Activated CD8-positive, alpha-beta memory T cell treated with anti-CD3 and anti-CD28 coated beads, Interleukin-2, amount 50 U/mL, for 48 hours (primary cell): ENCODE results near the gene THSD4.
"Not testable (repeated sequence)": the region's sequence is repeated elsewhere in the genome, so short reads cannot be mapped to it uniquely, and the experiment has no call there.

Experiments used
- DNase-seq: peaks from one replicate; pipeline ENCODE4 v3.0.0-alpha.2; 2020

The THSD4 gene

GRCh38 chr15:71194286-71194685 lies 79.0 kb downstream of the THSD4 start:
- no peak for DNase-seq

DNA sequence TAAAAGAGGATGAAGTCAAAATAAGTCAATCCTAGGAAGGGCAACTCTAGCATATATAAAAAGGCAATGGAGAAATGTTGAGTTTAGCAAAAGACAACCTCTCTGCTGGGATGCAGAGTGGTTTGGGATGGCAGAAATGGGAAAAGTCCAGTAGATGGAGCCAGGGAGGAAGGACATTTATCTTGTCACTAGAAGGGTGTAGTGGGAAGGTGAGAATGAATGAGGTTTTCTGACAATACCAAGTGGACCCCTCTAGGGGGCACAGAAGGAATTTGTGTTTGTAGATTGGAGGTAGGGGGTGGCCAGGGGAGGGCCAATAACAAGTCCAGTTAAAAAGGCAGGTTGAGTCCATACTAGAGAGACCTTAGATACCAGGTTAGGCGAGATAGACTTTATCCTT lies 80.0 kb downstream of the THSD4 start:
- DNase-seq, result no peak

GRCh38 chr15:71197620-71198019 lies 82.3 kb downstream of the THSD4 start:
- DNase-seq, result no peak

GRCh38 chr15:71198846-71199245 lies 83.6 kb downstream of the THSD4 start:
- no peak for DNase-seq

DNA sequence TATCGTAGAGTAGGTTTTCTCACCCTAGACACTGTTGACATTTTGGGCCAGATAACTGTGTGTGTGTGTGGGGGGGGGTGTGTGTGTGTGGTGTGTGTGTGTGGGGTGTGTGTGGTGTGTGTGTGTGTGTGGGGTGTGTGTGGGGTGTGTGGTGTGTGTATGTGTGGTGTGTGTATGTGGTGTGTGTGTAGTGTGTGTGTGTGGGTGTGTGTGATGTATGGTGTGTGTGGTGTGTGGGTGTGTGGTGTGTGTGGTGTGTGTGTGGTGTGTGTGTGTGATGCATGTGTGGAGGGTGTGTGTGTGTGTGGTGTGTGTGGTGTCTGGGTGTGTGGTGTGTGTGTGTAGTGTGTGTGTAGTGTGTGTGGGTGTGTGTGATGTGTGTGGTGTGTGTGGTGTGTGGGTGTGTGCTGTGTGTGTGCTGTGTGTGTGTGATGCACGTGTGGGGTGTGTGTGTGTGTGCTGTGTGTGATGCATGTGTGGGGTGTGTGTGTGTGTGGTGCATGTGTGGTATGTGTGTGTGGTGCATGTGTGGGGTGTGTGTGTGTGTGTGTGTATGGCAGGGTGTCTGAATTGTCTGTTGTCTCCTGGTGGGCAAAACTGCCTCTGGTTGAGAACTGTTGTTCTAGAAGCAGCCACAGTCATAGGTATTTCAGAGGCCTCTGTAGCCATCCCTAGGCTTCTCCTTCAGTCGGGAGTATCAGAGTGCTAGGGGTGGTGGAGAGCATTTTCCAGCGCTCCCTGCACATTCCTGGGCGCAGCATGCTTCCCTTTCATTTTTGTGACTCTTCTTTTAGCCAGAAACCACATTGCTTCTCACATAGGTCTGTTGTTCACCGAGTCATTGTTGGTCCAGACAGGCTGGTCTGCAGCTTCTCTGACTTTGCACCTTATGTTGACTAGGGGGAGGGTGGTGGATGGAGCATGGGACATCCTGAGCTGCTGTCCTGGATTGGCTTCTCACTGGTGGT lies 84.4 kb downstream of the THSD4 start:
- no peak for DNase-seq

GRCh38 chr15:71201477-71201876 lies 86.2 kb downstream of the THSD4 start:
- no peak for DNase-seq

DNA sequence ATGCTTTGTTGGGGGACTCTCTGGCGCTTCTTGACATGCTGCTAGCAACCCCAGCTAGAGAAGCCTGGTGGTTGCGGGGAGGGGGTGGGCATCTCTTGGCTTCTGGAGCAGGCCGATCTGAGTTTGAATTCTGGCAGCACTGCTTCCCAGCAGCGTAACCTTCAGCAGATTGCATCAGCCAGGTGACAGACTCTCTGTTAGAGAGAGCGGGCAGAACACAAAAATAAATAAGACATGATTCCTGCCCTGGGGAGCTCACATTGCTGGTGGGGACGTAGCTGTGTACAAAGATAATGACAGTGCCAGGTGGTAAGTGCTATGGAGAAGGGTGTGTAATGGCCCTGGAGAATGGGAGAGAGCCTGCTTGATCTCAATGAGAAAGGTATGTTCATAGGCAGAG lies 87.4 kb downstream of the THSD4 start:
- no peak for DNase-seq

- no peak for DNase-seq
These were observed 88.6 kb downstream of the THSD4 start for GRCh38 chr15:71203586-71204474.

DNA sequence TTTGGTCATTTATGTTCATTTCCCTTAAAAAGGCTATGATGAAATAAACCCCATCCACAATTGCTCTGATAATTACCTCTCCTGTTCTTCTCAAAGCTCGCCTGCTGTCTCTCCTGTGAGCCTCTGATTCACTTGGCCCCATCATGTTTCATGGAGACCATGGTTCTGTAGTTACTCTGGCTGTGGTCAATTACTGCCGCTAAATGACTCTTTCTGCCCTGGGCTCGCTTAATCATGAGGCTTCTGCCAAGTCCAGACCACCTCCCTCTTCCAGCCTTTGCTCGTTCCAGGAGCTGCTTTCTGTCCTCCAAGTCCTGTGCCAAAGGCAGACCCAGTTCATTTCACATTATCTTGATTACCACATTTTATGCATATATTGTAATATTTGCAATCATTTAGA lies 91.9 kb downstream of the THSD4 start:
- DNase-seq, result no peak

DNA sequence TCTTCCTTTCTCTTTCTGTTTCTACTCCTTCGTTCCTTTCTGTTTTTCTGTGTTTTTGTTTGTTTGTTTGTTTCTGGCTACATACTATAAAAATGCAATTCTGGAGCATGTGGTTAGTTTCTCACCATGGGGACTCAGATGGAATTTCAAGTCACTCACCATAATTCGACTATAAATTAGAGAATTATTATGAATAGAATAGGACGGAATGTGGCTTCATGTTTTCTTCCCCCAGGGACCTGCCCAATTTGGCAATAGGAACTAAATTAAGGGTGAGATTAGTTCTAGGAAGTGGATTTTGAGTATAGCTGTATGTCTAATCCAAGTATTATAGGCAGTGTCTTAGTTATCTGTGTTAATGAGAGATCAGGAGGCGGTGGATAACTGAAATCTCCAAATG lies 96.9 kb downstream of the THSD4 start:
- no peak for DNase-seq

- DNase-seq, result not testable (repeated sequence)
These were observed 98.7 kb downstream of the THSD4 start for GRCh38 chr15:71213943-71214342.

DNA sequence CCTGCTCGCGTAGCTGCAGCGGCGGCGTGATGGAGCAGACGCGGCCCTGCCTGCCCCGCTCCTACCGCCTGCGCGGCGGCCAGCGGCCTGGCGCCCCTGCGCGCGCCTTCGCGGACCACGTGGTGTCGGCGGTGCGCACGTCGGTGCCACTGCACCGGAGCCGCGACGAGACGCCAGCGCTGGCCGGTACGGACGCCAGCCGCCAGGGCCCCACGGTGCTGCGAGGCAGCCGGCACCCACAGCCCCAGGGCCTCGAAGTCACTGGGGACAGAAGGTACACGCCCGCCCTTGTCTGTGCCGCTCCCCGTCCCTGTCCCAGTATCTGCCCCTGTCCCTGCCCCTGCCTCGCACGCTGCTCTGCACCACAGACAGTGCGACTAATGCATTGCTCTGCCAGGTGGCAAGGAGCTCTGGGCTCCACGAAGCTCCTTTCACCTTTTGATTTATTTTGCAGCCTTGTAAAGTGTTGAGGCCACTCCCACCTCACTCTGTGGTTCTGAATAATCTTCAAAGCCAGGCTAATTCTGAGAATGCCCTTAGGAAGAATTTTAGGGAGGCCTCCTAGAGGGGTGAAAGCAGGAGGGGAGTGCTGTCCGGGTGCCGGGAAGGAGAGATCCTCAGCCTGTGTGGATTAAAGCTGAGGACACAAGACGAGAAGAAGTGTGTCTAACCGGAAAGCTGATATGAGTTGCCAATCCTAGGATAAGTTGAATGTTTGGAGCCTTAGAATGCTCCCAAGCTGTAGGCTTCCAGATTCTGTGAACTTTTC lies 100.0 kb downstream of the THSD4 start:
- DNase-seq, result no peak

GRCh38 chr15:71218272-71218805 lies 103.1 kb downstream of the THSD4 start:
- DNase-seq, result no peak

- DNase-seq, result no peak
These were observed 103.8 kb downstream of the THSD4 start for GRCh38 chr15:71219101-71219500.

DNA sequence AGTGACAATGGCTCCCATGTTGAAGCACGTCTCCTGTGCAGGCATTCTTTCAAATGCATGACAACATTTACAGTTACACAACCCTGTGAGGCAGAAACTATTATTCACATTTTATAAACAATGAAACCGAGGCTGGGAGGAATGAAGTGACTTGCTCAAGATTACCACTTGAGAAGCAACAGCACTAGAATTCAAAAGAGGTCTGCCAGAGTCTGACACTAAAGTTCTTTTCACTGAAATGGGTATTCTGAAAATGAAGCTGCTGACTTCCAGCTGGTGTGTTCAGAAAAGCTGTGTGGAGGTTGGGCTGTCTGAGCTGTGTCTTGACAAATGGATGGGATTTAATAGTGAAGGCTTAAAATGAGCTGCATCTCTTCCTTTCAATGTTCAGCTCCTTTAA lies 104.4 kb downstream of the THSD4 start:
- no peak for DNase-seq

DNA sequence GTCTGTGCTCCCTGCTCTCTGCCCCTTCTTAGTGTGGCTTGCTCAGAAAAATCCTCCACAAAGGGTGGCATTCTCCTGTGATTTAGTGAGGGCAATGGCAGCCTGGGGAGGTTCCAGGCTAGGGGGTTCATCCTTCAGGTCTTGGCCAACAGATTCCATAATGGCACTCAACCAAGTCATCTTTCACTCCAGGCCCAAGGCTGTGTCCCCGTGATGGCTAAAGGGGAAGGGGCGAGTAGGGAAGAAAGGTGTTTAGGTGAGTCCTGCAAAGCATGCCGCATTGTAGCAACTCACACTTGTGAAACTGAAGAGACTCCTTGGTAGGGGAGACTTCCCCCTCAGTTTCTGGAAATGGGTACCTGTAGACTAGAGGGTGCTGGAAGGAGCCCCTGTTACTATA lies 105.6 kb downstream of the THSD4 start:
- no peak for DNase-seq

GRCh38 chr15:71221417-71221816 lies 106.1 kb downstream of the THSD4 start:
- DNase-seq, result no peak

- DNase-seq, result no peak
These were observed 108.2 kb downstream of the THSD4 start for GRCh38 chr15:71223516-71223915.

GRCh38 chr15:71224024-71224423 lies 108.8 kb downstream of the THSD4 start:
- DNase-seq, result no peak

GRCh38 chr15:71225851-71226250 lies 110.6 kb downstream of the THSD4 start:
- no peak for DNase-seq

DNA sequence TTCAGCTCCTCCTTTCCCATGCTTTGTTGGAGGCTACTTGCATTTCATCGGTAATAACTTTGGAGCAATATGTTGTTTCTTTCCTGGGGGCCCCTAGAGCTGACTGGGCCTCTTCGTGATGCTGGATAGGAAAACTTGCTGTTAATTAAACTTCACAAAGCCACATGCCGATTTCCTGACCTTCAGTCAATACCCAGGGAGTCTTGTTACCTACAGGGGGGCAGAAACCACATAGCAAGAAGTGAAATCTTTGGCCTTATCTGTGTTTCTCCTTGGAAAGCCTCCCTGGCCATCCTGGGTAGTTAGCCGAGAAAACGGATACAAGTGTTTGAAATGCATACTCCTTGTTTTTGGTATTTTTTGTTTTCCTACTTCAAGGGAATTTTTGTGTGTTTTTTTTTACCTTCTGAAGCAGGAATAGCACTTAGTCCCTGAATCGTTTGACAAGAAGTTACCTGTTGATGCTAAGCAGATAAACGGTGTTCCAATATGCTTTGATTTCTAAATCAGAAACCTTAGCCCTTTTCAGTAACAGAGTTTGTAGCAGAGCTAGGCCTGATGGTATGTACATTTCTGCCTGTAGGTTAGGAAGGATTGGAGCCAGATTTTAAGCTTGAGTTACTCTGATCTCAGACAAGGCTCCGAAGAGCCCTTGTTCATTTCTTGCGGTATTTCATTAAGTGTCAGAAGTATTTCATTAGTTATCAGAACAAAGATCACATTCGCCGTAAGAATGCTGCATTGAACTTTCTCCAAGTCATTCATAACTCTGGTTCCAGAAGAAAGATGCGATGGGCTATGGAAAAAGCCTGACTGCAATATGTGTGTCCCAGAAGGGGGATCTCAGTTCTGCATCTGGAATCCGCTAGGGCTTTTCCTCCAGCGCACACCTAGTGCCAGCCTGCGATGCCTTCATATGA lies 111.5 kb downstream of the THSD4 start:
- DNase-seq, result no peak

- no peak for DNase-seq
These were observed 113.1 kb downstream of the THSD4 start for GRCh38 chr15:71228403-71228802.
